ENCODE results near the gene MAPK1. TPM values are rescaled to one million over a fixed set of nuclear protein-coding genes. Genes with fewer than 3 reads are reported as not detected.
"Not testable (repeated sequence)": the region's sequence is repeated elsewhere in the genome, so short reads cannot be mapped to it uniquely, and the experiment has no call there.

Gene MAPK1
- total and polyA plus RNA-seq, 2 donors (not counting 3 experiments of a cell fraction or from before 2014, with no cell fraction given), result 50.9 to 163 TPM

GRCh38 chr22:21730535-21731308, 136.7 kb downstream of the MAPK1 start:
- peaks cover 7% of the 10 kb centered on the region for H3K4me1 ChIP-seq (ENCODE audit: control insufficient read depth, extremely low read depth, insufficient read depth, low read length)
- intact Hi-C loops (cut with micrococcal nuclease), result no loop called here
- POLR2A ChIA-PET, result no interaction called here
- no peak overlapping the region for H3K9ac ChIP-seq (replicated peaks; ENCODE audit: extremely low read depth, insufficient read depth, low read length)
- H3K27ac ChIP-seq (ENCODE audit: insufficient read depth, low read depth, low read length), result no peak overlapping the region
- dilution Hi-C loops (cut with MboI; ENCODE audit: extremely low pct_ligation_motif_present, low sequenced_read_pairs), result no loop called here
- H3K79me2 ChIP-seq (ENCODE audit: control insufficient read depth, insufficient read depth, low read length), result no peaks in the 10 kb centered on the region
- no peaks in the 10 kb centered on the region for H3K9me3 ChIP-seq (replicated peaks; ENCODE audit: control insufficient read depth, insufficient read depth, low read length)
- DNase-seq (ENCODE audit: low read depth, low spot score) (no peak), FAIRE-seq (no peak)
- no peak overlapping the region for H3K4me2 ChIP-seq (ENCODE audit: insufficient read depth, low read length)
- CTCF ChIA-PET, result interaction anchor here (1.8 kb wide), 1 partner anchor 22 kb away, joined by 4 read pairs; no protein-coding TSS in a partner anchor
- no peaks in the 10 kb centered on the region for H4K20me1 ChIP-seq (replicated peaks; ENCODE audit: control insufficient read depth, extremely low read depth, insufficient read depth, low read length)
- peaks cover 0 to 5% of the 10 kb centered on the region in 2 experiments for H3K27me3 ChIP-seq (ENCODE audit: control insufficient read depth in 2 of 2, insufficient read depth in 2 of 2, low read length in 2 of 2)
- H2AFZ ChIP-seq (ENCODE audit: low read depth, low read length), result no peak overlapping the region
- H3K4me3 ChIP-seq (replicated peaks in 1 of 3; ENCODE audit: insufficient read depth in 1 of 3, low read depth in 1 of 3, low read length in 3 of 3), result no peak overlapping the region
- H3K36me3 ChIP-seq (ENCODE audit: control insufficient read depth in 2 of 2, extremely low read depth in 1 of 2, insufficient read depth in 2 of 2, low read length in 2 of 2), result no peaks in the 10 kb centered on the region
- no peaks in the 10 kb centered on the region for H3K9me1 ChIP-seq (replicated peaks; ENCODE audit: control insufficient read depth, extremely low read depth, insufficient read depth, low read length)
- TF ChIP-seq, protein P1, sequence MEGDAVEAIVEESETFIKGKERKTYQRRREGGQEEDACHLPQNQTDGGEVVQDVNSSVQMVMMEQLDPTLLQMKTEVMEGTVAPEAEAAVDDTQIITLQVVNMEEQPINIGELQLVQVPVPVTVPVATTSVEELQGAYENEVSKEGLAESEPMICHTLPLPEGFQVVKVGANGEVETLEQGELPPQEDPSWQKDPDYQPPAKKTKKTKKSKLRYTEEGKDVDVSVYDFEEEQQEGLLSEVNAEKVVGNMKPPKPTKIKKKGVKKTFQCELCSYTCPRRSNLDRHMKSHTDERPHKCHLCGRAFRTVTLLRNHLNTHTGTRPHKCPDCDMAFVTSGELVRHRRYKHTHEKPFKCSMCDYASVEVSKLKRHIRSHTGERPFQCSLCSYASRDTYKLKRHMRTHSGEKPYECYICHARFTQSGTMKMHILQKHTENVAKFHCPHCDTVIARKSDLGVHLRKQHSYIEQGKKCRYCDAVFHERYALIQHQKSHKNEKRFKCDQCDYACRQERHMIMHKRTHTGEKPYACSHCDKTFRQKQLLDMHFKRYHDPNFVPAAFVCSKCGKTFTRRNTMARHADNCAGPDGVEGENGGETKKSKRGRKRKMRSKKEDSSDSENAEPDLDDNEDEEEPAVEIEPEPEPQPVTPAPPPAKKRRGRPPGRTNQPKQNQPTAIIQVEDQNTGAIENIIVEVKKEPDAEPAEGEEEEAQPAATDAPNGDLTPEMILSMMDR (IDR thresholded peaks at IDR 0.05; ENCODE audit: extremely low read depth in 1 of 2, insufficient read depth in 1 of 2, low read depth in 1 of 2, low read length in 2 of 2), result no peak
- TF ChIP-seq POLR2A (IDR thresholded peaks at IDR 0.05; ENCODE audit: low read depth, low read length), result no peak
- TF ChIP-seq POLR2AphosphoS5 (IDR thresholded peaks at IDR 0.05; ENCODE audit: insufficient read depth, low read depth, low read length), result no peak
- TF ChIP-seq MYC (IDR thresholded peaks at IDR 0.05; ENCODE audit: low read depth, low read length), result no peak
- TF ChIP-seq, protein P2, sequence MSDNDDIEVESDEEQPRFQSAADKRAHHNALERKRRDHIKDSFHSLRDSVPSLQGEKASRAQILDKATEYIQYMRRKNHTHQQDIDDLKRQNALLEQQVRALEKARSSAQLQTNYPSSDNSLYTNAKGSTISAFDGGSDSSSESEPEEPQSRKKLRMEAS (IDR thresholded peaks at IDR 0.05; ENCODE audit: insufficient read depth, insufficient read length), result no peak
- TF ChIP-seq FOS (IDR thresholded peaks at IDR 0.05; ENCODE audit: borderline replicate concordance, insufficient read depth, low read length), result no peak
- TF ChIP-seq EZH2 (IDR thresholded peaks at IDR 0.05; ENCODE audit: borderline replicate concordance, low read depth, low read length, severe bottlenecking), result no peak
- TF ChIP-seq GATA2 (IDR thresholded peaks at IDR 0.05; ENCODE audit: insufficient read depth, insufficient read length, low read depth, low read length), result no peak
- TF ChIP-seq JUN (IDR thresholded peaks at IDR 0.05; ENCODE audit: borderline replicate concordance, insufficient read depth, insufficient read length, low read depth), result no peak
- BruUV-seq (replicated peaks), result no TSS peak

DNA sequence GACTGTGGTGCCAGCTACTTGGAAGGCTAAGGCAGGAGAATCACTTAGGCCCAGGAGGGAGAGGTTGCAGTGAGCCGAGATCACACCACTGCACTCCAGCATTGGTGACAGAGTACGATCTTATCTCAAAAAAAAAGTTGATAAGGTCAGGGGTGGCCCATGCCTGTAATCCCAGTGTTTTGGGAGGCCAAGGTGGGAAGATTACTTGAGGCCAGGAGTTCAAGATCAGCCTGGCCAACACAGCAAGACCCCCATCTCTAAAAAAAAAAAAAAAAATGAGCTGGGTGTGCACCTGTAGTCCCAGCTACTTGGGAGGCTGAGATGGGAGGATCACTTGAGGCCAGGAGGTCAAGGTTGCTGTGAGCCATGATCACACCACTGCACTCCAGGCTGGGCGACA, 138.3 kb downstream of the MAPK1 start:
- dilution Hi-C loops (cut with MboI; ENCODE audit: extremely low pct_ligation_motif_present, low sequenced_read_pairs); H3K27me3 ChIP-seq (ENCODE audit: control insufficient read depth in 2 of 2, insufficient read depth in 2 of 2, low read length in 2 of 2); H3K79me2 ChIP-seq (ENCODE audit: control insufficient read depth, insufficient read depth, low read length); POLR2A ChIA-PET; H3K27ac ChIP-seq (ENCODE audit: insufficient read depth, low read depth, low read length); H4K20me1 ChIP-seq (replicated peaks; ENCODE audit: control insufficient read depth, extremely low read depth, insufficient read depth, low read length); intact Hi-C loops (cut with micrococcal nuclease); H3K9me3 ChIP-seq (replicated peaks; ENCODE audit: control insufficient read depth, insufficient read depth, low read length); H3K9ac ChIP-seq (replicated peaks; ENCODE audit: extremely low read depth, insufficient read depth, low read length); H2AFZ ChIP-seq (ENCODE audit: low read depth, low read length); H3K36me3 ChIP-seq (ENCODE audit: control insufficient read depth in 2 of 2, extremely low read depth in 1 of 2, insufficient read depth in 2 of 2, low read length in 2 of 2); CTCF ChIA-PET; H3K4me1 ChIP-seq (ENCODE audit: control insufficient read depth, extremely low read depth, insufficient read depth, low read length); H3K4me2 ChIP-seq (ENCODE audit: insufficient read depth, low read length); FAIRE-seq; H3K4me3 ChIP-seq (replicated peaks in 1 of 3; ENCODE audit: insufficient read depth in 1 of 3, low read depth in 1 of 3, low read length in 3 of 3); DNase-seq (ENCODE audit: low read depth, low spot score); BruUV-seq (replicated peaks); H3K9me1 ChIP-seq (replicated peaks; ENCODE audit: control insufficient read depth, extremely low read depth, insufficient read depth, low read length): not testable (repeated sequence)

Measured in endothelial cell of umbilical vein (primary cell).